Neuronal stem cell (in vitro differentiated cells): ENCODE measurements around the gene SOBP.

ENCODE experiments used
- DNase-seq: peaks from one replicate; pipeline ENCODE4 v3.0.0-alpha.2; 2013; ENCODE audit warnings: low spot score
- H2AFZ ChIP-seq: one replicate; pipeline ENCODE4 v1.6.1; 2013; ENCODE audit warnings: mild to moderate bottlenecking, low read length, inconsistent platforms
- H2AK5ac ChIP-seq: 2 replicates; pipeline ENCODE4 v1.6.1; 2013; ENCODE audit warnings: low read depth, mild to moderate bottlenecking, inconsistent platforms, low read length, moderate library complexity, mixed read lengths
- H2BK120ac ChIP-seq: 2 replicates; pipeline ENCODE4 v1.6.1; 2013; ENCODE audit warnings: low read depth, mild to moderate bottlenecking, inconsistent platforms, low read length, moderate library complexity, mixed read lengths
- H2BK12ac ChIP-seq: one replicate; pipeline ENCODE4 v1.6.1; 2013; ENCODE audit warnings: low read length, inconsistent platforms
- H2BK15ac ChIP-seq: 2 replicates; pipeline ENCODE4 v1.6.1; 2013; ENCODE audit warnings: mild to moderate bottlenecking, low read length, inconsistent platforms, mixed read lengths
- H2BK5ac ChIP-seq: one replicate; pipeline ENCODE4 v1.6.1; 2013; ENCODE audit warnings: inconsistent platforms, mild to moderate bottlenecking, low read length, moderate library complexity
- H3K14ac ChIP-seq: one replicate; pipeline ENCODE4 v1.6.1; 2013; ENCODE audit warnings: low read length, inconsistent platforms
- H3K18ac ChIP-seq: 2 replicates; pipeline ENCODE4 v1.6.1; 2013; ENCODE audit warnings: low read length, inconsistent platforms
- H3K23ac ChIP-seq: 2 replicates; pipeline ENCODE4 v1.6.1; 2013; ENCODE audit warnings: low read depth, mild to moderate bottlenecking, mixed read lengths, low read length, inconsistent platforms; ENCODE audit not compliant: poor library complexity
- H3K27ac ChIP-seq: replicated peaks from 3 replicates; pipeline ENCODE4 v1.5.1; 2013; ENCODE audit warnings: low read length, inconsistent platforms
- H3K27me3 ChIP-seq, 3 experiments: 2 replicates each; pipeline ENCODE4 v1.6.1; 2013; ENCODE audit warnings: low read length in 3 of 3, mild to moderate bottlenecking in 2 of 3, inconsistent platforms in 1 of 3, low read depth in 1 of 3, mixed read lengths in 1 of 3, moderate library complexity in 1 of 3; ENCODE audit not compliant: control insufficient read depth in 3 of 3, insufficient read depth in 3 of 3
- H3K36me3 ChIP-seq, 2 donors: replicated peaks in 1 of 2; 2 replicates each; pipeline ENCODE4 v1.6.1; 2013; ENCODE audit warnings: low read length in 2 of 2; ENCODE audit not compliant: control insufficient read depth in 2 of 2, insufficient read depth in 2 of 2
- H3K4ac ChIP-seq: 2 replicates; pipeline ENCODE4 v1.6.1; 2013; ENCODE audit warnings: inconsistent platforms, mild to moderate bottlenecking, low read length, moderate library complexity
- H3K4me1 ChIP-seq, 2 donors: 1 replicate in 1 of 2; 2 replicates in 1 of 2; pipeline ENCODE4 v1.6.1; 2013; ENCODE audit warnings: low read length in 2 of 2, low read depth in 1 of 2; ENCODE audit not compliant: control insufficient read depth in 2 of 2, insufficient read depth in 1 of 2
- H3K4me2 ChIP-seq: one replicate; pipeline ENCODE4 v1.6.1; 2013; ENCODE audit warnings: mild to moderate bottlenecking, low read length, inconsistent platforms; ENCODE audit not compliant: insufficient read depth, poor library complexity, severe bottlenecking
- H3K4me3 ChIP-seq, 2 donors: 2 replicates each; pipeline ENCODE4 v1.5.1; 2013; ENCODE audit warnings: low read length in 2 of 2, mild to moderate bottlenecking in 2 of 2, inconsistent platforms in 1 of 2, moderate library complexity in 1 of 2
- H3K79me1 ChIP-seq: one replicate; pipeline ENCODE4 v1.6.1; 2013; ENCODE audit warnings: low read depth, mild to moderate bottlenecking, inconsistent platforms, low read length, moderate library complexity
- H3K9ac ChIP-seq: one replicate; pipeline ENCODE4 v1.6.1; 2013; ENCODE audit warnings: mild to moderate bottlenecking, low read depth, low read length, inconsistent platforms; ENCODE audit not compliant: poor library complexity
- H3K9me3 ChIP-seq, 2 donors: replicated peaks in 1 of 2; 2 replicates each; pipeline versions ENCODE3 to v1.6.1; 2013; ENCODE audit warnings: low read length in 2 of 2, mild to moderate bottlenecking in 2 of 2, inconsistent platforms in 1 of 2, low read depth in 1 of 2, mixed read lengths in 1 of 2, moderate library complexity in 1 of 2; ENCODE audit not compliant: control insufficient read depth in 2 of 2, insufficient read depth in 1 of 2
- H4K8ac ChIP-seq: one replicate; pipeline ENCODE4 v1.6.1; 2013; ENCODE audit warnings: low read depth, mild to moderate bottlenecking, inconsistent platforms, low read length, moderate library complexity
- H4K91ac ChIP-seq: one replicate; pipeline ENCODE4 v1.6.1; 2013; ENCODE audit warnings: low read length, low read depth, mild to moderate bottlenecking, inconsistent platforms; ENCODE audit not compliant: poor library complexity
- WGBS, 2 donors: extraction: QIAGEN DNeasy Blood & Tissue Kit; methylation state at CpG; one replicate each; pipeline ENCODE4 v1.1.7; 2013; ENCODE audit warnings: missing lambda C conversion rate in 2 of 2, mixed read lengths in 1 of 2; ENCODE audit not compliant: insufficient read length in 2 of 2, insufficient replicate concordance in 1 of 2; ENCODE audit errors: extremely low coverage in 2 of 2; 5-methylcytosine and 5-hydroxymethylcytosine counted together

Gene SOBP

DNA sequence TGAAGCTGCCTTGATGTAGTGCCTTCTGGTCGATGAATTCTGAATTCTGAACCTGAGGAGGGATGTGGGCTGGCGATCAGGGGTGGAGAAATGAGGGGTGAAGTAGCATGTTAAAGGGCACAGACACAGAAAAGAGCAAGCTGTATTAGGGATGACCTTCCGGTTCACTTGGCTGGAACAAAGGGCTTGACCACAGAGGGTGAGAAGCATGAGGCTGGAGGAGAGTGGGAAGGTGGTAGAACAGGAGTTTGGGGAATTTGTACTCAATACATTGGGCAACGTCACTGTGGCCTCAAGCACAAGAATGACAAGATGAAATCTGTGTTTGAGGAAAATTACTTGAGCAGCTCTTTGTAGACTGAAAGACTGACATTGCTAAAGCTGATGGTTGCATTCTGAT is 155.8 kb downstream of the SOBP start:
- Histone ChIP-seq H3K14ac (no peak overlapping the region), H3K27ac (no peak overlapping the region), H2BK5ac (no peak overlapping the region), H3K27me3 (no peaks in the 10 kb centered on the region), H2BK12ac (no peak overlapping the region), H4K91ac (no peak overlapping the region), H4K8ac (no peak overlapping the region), H3K23ac (no peak overlapping the region), H3K4me1 (peaks cover 12% of the 10 kb centered on the region in 2 donors), H3K79me1 (no peaks in the 10 kb centered on the region), H3K4me3 (no peak overlapping the region), H2AFZ (no peak overlapping the region), H3K9ac (no peak overlapping the region), H3K4ac (no peak overlapping the region), H2BK120ac (no peak overlapping the region), H2AK5ac (no peak overlapping the region), H3K9me3 (peaks cover 0 to under 1% of the 10 kb centered on the region in 2 donors), H3K36me3 (peaks cover 0 to 25% of the 10 kb centered on the region in 2 donors), H3K4me2 (no peak overlapping the region), H2BK15ac (no peak overlapping the region), H3K18ac (no peak overlapping the region)
- no CpG with 5 or more reads among the region's 4 CpGs for WGBS, 2 donors
- DNase-seq: no peak

DNA sequence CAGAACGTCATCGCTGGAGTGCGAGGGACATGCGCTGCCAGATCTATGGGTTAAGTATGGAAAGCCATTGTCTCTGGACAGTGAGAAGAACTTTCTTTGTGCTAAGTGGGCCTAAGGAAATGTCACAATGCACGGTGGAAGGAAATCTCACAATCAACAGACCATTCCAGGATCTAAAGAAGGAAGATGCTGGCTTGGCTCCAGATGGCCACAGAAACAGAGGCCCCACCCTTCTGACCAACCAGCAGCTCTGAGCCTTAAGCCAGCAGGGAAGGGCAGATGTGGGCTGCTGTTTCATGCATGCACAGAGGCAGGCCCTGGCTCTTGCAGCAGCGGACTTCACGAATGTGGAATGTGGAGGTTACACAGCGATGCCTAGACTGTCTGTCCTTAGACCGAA is 156.3 kb downstream of the SOBP start:
- Histone ChIP-seq H2BK15ac (no peak overlapping the region), H3K14ac (no peak overlapping the region), H3K36me3 (peaks cover 0 to 21% of the 10 kb centered on the region in 2 donors), H4K91ac (no peak overlapping the region), H3K4me1 (peaks cover 12% of the 10 kb centered on the region in 2 donors), H3K79me1 (no peaks in the 10 kb centered on the region), H2BK5ac (no peak overlapping the region), H3K9me3 (peaks cover 0 to 4% of the 10 kb centered on the region in 2 donors), H3K4ac (no peak overlapping the region), H3K27ac (no peak overlapping the region), H3K4me2 (no peak overlapping the region), H3K9ac (no peak overlapping the region), H3K4me3 (no peak overlapping the region), H3K18ac (peak overlapping the region; percentile 54), H3K23ac (no peak overlapping the region), H2BK120ac (no peak overlapping the region), H2AK5ac (no peak overlapping the region), H4K8ac (no peak overlapping the region), H2AFZ (no peak overlapping the region), H2BK12ac (no peak overlapping the region), H3K27me3 (no peaks in the 10 kb centered on the region)
- no peak for DNase-seq
- WGBS, 2 donors: no CpG with 5 or more reads among the region's 9 CpGs

DNA sequence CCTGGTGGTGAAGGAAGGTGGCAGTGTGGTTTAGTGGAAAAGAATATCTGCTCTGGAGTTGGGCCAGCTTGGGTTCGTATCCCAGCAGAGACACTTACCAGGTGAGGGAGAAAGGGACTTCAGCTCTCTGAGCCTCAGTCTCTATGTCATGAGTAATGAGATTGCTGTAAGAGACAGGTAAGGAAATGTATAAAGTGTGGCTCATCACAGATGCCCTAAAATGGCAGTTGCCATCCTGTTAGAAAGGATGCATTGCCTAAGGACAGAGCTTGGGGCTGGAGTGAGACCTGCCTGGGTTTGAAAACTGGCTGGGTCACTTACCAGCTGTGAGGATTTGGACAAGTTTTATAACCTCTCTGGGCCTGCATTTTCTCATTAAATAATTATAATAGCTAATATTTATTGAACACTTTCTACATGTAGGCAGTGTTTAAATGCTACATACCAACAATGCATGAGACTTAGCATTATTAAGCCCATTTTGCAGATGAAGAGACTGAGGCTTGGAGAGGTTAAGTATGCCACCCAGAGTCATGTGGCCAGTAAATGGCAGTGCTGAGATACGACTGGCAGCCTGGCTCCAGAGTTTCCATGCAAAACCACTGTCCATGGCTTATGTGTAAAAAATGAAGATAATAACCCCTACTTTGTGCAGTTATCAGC is 157.0 kb downstream of the SOBP start:
- Histone ChIP-seq H2BK120ac (no peak overlapping the region), H3K4me2 (no peak overlapping the region), H3K9ac (no peak overlapping the region), H3K18ac (no peak overlapping the region), H2BK5ac (no peak overlapping the region), H2AK5ac (no peak overlapping the region), H3K9me3 (peaks cover 0 to 12% of the 10 kb centered on the region in 2 donors), H3K4me1 (peaks cover 12% of the 10 kb centered on the region in 2 donors), H2BK15ac (no peak overlapping the region), H3K27ac (no peak overlapping the region), H4K91ac (no peak overlapping the region), H3K14ac (no peak overlapping the region), H3K23ac (no peak overlapping the region), H4K8ac (no peak overlapping the region), H3K36me3 (peaks cover 0 to 14% of the 10 kb centered on the region in 2 donors), H3K27me3 (no peaks in the 10 kb centered on the region), H2BK12ac (no peak overlapping the region), H3K79me1 (no peaks in the 10 kb centered on the region), H3K4me3 (no peak overlapping the region), H3K4ac (no peak overlapping the region), H2AFZ (no peak overlapping the region)
- no CpG with 5 or more reads among the region's 2 CpGs for WGBS, 2 donors
- DNase-seq: no peak

GRCh38 chr6:107647439-107647948 is 157.6 kb downstream of the SOBP start:
- Histone ChIP-seq H3K14ac (no peak overlapping the region), H3K4me2 (no peak overlapping the region), H3K79me1 (no peaks in the 10 kb centered on the region), H3K9me3 (peaks cover 0 to 17% of the 10 kb centered on the region in 2 donors), H2BK5ac (no peak overlapping the region), H2BK120ac (no peak overlapping the region), H3K27me3 (no peaks in the 10 kb centered on the region), H3K4me3 (no peak overlapping the region), H3K27ac (no peak overlapping the region), H4K8ac (no peak overlapping the region), H3K4ac (no peak overlapping the region), H2AK5ac (no peak overlapping the region), H2BK15ac (no peak overlapping the region), H2BK12ac (no peak overlapping the region), H2AFZ (no peak overlapping the region), H4K91ac (no peak overlapping the region), H3K36me3 (peaks cover 0 to 13% of the 10 kb centered on the region in 2 donors), H3K4me1 (peaks cover 10 to 12% of the 10 kb centered on the region in 2 donors), H3K23ac (no peak overlapping the region), H3K9ac (no peak overlapping the region), H3K18ac (no peak overlapping the region)
- no peak for DNase-seq
- no CpG with 5 or more reads among the region's 9 CpGs for WGBS, 2 donors
